ENCODE results near the gene DCC. TPM values are rescaled to one million over a fixed set of nuclear protein-coding genes. Genes with fewer than 3 reads are reported as not detected.

Gene DCC
- total and polyA plus RNA-seq, 5 donors from 2014 or later: not detected

DNA sequence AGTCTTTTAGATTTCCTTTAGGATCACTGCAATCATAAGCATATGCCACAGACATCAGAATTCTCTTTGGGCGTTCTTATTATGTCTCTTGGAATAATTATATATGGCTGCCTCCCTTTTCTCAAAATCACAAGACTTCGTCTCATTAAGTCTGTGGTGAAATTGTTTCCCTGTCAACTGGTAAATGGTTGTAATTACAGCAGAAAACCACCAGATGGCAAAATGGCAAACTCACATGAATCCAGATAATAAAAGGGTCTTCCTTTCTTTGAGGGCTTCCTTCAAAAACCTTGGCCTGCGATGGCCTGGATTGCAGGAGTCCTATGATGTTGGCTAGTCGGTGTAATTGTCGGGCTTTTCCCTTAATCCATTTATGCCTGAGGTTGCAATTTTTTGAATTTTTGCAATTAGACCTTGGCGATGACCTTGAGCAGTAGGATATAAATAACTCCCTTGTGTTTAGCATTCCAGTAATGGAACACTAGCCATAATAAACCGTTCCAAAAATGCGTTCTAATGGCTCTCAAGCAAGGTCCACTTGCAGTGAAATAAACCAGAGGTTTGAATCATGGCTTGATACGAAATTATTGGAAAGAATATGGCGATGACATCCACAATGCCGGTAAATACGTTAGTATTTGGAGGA lies 1228.1 kb downstream of the DCC start:
- no peaks in the 10 kb centered on the region for H3K4me1 ChIP-seq (ENCODE audit: control insufficient read depth, insufficient read depth, low read length, poor library complexity, severe bottlenecking)
- no peaks in the 10 kb centered on the region for H3K9me3 ChIP-seq (ENCODE audit: control insufficient read depth in 2 of 2, low read length in 2 of 2)
- no peak overlapping the region for H3K27ac Mint-ChIP-seq
- H3K4me1 Mint-ChIP-seq: no peaks in the 10 kb centered on the region
- H3K4me3 ChIP-seq (ENCODE audit: low read depth, low read length): no peak overlapping the region
- no peaks in the 10 kb centered on the region for H3K27me3 ChIP-seq (ENCODE audit: control insufficient read depth, insufficient read depth, low read length)
- H3K9me3 Mint-ChIP-seq: no peaks in the 10 kb centered on the region
- no peak overlapping the region for H3K27ac ChIP-seq (ENCODE audit: insufficient read depth, low read length, poor library complexity, severe bottlenecking)
- DNase-seq: peak in 1 of 3 donors; percentile 29
- H3K27me3 Mint-ChIP-seq: no peaks in the 10 kb centered on the region
- H3K36me3 ChIP-seq (ENCODE audit: control insufficient read depth, insufficient read depth, low read length): no peaks in the 10 kb centered on the region
- no peaks in the 10 kb centered on the region for H3K36me3 Mint-ChIP-seq
- H3K4me3 Mint-ChIP-seq: no peak overlapping the region
- ATAC-seq (ENCODE audit: low read depth in 2 of 2): no peak
